K562 (cell line): ENCODE results near the gene ZDHHC19. TPM values are rescaled to one million over a fixed set of nuclear protein-coding genes. Genes with fewer than 3 reads are reported as not detected.

Source experiments
- BCOR ChIP-seq: fragments of 450-650 bp; IDR thresholded peaks from 2 replicates; pipeline ENCODE4 v1.6.1; 2016
- ELF4 ChIP-seq: fragments of 450-650 bp; formaldehyde crosslinking; IDR thresholded peaks from 2 replicates; pipeline ENCODE4 v1.4.0; 2022; ENCODE audit warnings: missing genetic modification characterization
- GTF2F1 ChIP-seq: IDR thresholded peaks from 2 replicates; pipeline ENCODE4 v1.6.1; 2011; ENCODE audit warnings: low read depth, low read length, improper control_type of control experiment
- HNRNPLL ChIP-seq: fragments of 200-400 bp; formaldehyde crosslinking; IDR thresholded peaks from 2 replicates; pipeline ENCODE4 v1.6.1; 2017; ENCODE audit warnings: low read length, low read depth, mild to moderate bottlenecking; ENCODE audit not compliant: poor library complexity, severe bottlenecking
- JUN ChIP-seq, 2 experiments: sonication (generic) in 1 of 2; formaldehyde crosslinking in 1 of 2; IDR thresholded peaks; 2 replicates each; pipeline versions ENCODE4 v1.6.1 to v1.8.0; 2012 to 2022; ENCODE audit warnings: borderline replicate concordance in 2 of 2, mild to moderate bottlenecking in 2 of 2, improper control_type of control experiment in 1 of 2, low read depth in 1 of 2, low read length in 1 of 2, missing genetic modification reagents in 1 of 2
- MEF2D ChIP-seq: conservative IDR thresholded peaks from 2 replicates; pipeline ENCODE4 v1.6.1; 2016; ENCODE audit warnings: low read depth, missing genetic modification characterization, missing compliant biosample characterization
- NRF1 ChIP-seq, 2 experiments: fragments of 450-650 bp; IDR thresholded peaks in 1 of 2; conservative IDR thresholded peaks in 1 of 2; 2 replicates each; pipeline ENCODE4 v1.6.1; 2014; ENCODE audit warnings: mild to moderate bottlenecking in 2 of 2
- POLR3G ChIP-seq: IDR thresholded peaks from 2 replicates; pipeline ENCODE4 v1.6.1; 2011; ENCODE audit not compliant: insufficient read length, insufficient replicate concordance; ENCODE audit errors: extremely low read depth
- SETDB1 ChIP-seq: IDR thresholded peaks from one replicate; pipeline ENCODE4 v1.6.1; 2012; ENCODE audit warnings: low read length, control low read depth, inconsistent platforms
- ZNF124 ChIP-seq: sonication (generic); formaldehyde crosslinking; IDR thresholded peaks from 2 replicates; pipeline ENCODE4 v1.8.1; 2022; ENCODE audit warnings: missing genetic modification reagents
- ZNF175 ChIP-seq: fragments of 200-800 bp; sonication (Bioruptor generic); IDR thresholded peaks from 2 replicates; pipeline ENCODE4 v1.6.1; 2016; ENCODE audit warnings: low read depth, mild to moderate bottlenecking, missing genetic modification characterization, missing compliant biosample characterization
- ZNF431 ChIP-seq: sonication (generic); formaldehyde crosslinking; IDR thresholded peaks from 2 replicates; pipeline ENCODE4 v1.8.0; 2022; ENCODE audit warnings: mild to moderate bottlenecking, missing genetic modification reagents
- ZNF589 ChIP-seq: fragments of 200-800 bp; sonication (Bioruptor generic); IDR thresholded peaks from 2 replicates; pipeline ENCODE4 v1.6.1; 2016; ENCODE audit warnings: low read depth, missing genetic modification characterization, missing compliant biosample characterization
- ZNF717 ChIP-seq: fragments of 250-450 bp; sonication (Bioruptor Pico); IDR thresholded peaks from 2 replicates; pipeline ENCODE4 v1.5.0; 2021
- polyA plus RNA-seq, 8 experiments: library from polyadenylated mRNA; depleted of rRNA in 4 of 8; stranded (reverse) in 5 of 8; unstranded in 3 of 8; fragments of >200 nt; fragmentation: Nextera tagmentation in 2 of 8; fragmentation: Illumina TruSeq in 1 of 8; extraction: Ambion mirVana in 2 of 8; extraction: Trizol in 1 of 8; gene quantifications; 2 replicates each; pipeline versions ENCODE4 v1.2.1 to v1.2.3, GENCODE V29; 2011 to 2014; ENCODE audit warnings: inconsistent platforms in 1 of 8, missing spikeins in 1 of 8
- total RNA-seq, 7 experiments: library from RNA; depleted of rRNA in 6 of 7; stranded (reverse); fragments of >200 nt in 6 of 7; fragmentation: Illumina TruSeq in 2 of 7; extraction: Trizol in 2 of 7; gene quantifications; 2 replicates each; pipeline versions ENCODE4 v1.2.1 to v1.2.3, GENCODE V29; 2011 to 2021; ENCODE audit warnings: low replicate concordance in 1 of 7
- TF ChIP-seq, protein P1 (sequence below), 3 experiments: fragments of 200-800 bp in 1 of 3; fragments of 250-450 bp in 1 of 3; fragments of 450-650 bp in 1 of 3; sonication (Bioruptor Pico) in 1 of 3; sonication (Bioruptor generic) in 1 of 3; formaldehyde crosslinking in 1 of 3; IDR thresholded peaks; 2 replicates each; pipeline versions ENCODE4 v1.6.1 to v1.8.0; 2016 to 2022; ENCODE audit warnings: mild to moderate bottlenecking in 2 of 3, missing genetic modification characterization in 2 of 3, missing compliant biosample characterization in 1 of 3, moderate library complexity in 1 of 3
- TF ChIP-seq, protein P2 (sequence below): sonication (generic); formaldehyde crosslinking; IDR thresholded peaks from 2 replicates; pipeline ENCODE4 v1.8.0; 2023; ENCODE audit warnings: mild to moderate bottlenecking, missing genetic modification reagents
- TF ChIP-seq, protein P3 (sequence below): fragments of 250-450 bp; sonication (Bioruptor Pico); IDR thresholded peaks from 2 replicates; pipeline ENCODE4 v1.5.0; 2021

The ZDHHC19 gene
- total and polyA plus RNA-seq, 9 of the 15 experiments (the other 6 are each of a cell fraction or from before 2014, with no cell fraction given): 0.40 to 5.5 (median 1.1) TPM

DNA sequence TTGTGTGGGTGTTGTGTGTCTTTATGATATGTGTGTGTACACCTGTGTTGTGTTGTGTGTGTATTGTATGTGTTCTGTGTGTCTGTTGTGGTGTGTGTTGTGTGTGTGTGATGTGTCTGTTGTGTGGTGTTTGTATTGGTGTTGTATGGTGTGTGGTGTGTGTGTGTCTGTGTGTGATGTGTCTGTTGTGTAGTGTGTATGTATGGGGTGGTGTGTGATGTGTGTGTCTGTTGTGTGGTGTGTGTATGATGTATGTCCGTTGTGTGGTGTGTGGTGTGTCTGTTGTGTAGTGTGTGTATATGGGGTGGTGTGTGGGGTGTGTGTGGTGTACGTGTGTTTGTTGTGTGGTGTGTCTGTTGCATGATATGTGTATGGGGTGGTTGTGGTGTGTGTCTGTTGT is 46.6 kb downstream of the ZDHHC19 start (continued):
- TF ChIP-seq, protein P1, sequence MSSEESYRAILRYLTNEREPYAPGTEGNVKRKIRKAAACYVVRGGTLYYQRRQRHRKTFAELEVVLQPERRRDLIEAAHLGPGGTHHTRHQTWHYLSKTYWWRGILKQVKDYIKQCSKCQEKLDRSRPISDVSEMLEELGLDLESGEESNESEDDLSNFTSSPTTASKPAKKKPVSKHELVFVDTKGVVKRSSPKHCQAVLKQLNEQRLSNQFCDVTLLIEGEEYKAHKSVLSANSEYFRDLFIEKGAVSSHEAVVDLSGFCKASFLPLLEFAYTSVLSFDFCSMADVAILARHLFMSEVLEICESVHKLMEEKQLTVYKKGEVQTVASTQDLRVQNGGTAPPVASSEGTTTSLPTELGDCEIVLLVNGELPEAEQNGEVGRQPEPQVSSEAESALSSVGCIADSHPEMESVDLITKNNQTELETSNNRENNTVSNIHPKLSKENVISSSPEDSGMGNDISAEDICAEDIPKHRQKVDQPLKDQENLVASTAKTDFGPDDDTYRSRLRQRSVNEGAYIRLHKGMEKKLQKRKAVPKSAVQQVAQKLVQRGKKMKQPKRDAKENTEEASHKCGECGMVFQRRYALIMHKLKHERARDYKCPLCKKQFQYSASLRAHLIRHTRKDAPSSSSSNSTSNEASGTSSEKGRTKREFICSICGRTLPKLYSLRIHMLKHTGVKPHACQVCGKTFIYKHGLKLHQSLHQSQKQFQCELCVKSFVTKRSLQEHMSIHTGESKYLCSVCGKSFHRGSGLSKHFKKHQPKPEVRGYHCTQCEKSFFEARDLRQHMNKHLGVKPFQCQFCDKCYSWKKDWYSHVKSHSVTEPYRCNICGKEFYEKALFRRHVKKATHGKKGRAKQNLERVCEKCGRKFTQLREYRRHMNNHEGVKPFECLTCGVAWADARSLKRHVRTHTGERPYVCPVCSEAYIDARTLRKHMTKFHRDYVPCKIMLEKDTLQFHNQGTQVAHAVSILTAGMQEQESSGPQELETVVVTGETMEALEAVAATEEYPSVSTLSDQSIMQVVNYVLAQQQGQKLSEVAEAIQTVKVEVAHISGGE (CRISPR knock-in tag; IDR thresholded peaks at IDR 0.05): no peak
- TF ChIP-seq BCOR (peak; percentile 72), POLR3G (no peak), NRF1 (conservative IDR thresholded peaks at IDR 0.05 in 1 of 2, IDR thresholded peaks at IDR 0.05 in 1 of 2) (no peak), ZNF431 (CRISPR knock-in tag) (peak; percentile 63; the same call in 1 of the 2 replicates), MEF2D (no peak), GTF2F1 (no peak), ZNF717 (CRISPR knock-in tag) (no peak), ZNF175 (CRISPR knock-in tag) (no peak), ZNF124 (no peak), ZNF589 (CRISPR knock-in tag) (no peak), SETDB1 (no peak), JUN (IDR thresholded peaks at IDR 0.05; ENCODE audit: borderline replicate concordance, low read depth, low read length) (no peak), JUN (CRISPR knock-in tag; IDR thresholded peaks at IDR 0.05; ENCODE audit: borderline replicate concordance) (no peak), HNRNPLL (no peak), ELF4 (peak; percentile 93)
- TF ChIP-seq, protein P2, sequence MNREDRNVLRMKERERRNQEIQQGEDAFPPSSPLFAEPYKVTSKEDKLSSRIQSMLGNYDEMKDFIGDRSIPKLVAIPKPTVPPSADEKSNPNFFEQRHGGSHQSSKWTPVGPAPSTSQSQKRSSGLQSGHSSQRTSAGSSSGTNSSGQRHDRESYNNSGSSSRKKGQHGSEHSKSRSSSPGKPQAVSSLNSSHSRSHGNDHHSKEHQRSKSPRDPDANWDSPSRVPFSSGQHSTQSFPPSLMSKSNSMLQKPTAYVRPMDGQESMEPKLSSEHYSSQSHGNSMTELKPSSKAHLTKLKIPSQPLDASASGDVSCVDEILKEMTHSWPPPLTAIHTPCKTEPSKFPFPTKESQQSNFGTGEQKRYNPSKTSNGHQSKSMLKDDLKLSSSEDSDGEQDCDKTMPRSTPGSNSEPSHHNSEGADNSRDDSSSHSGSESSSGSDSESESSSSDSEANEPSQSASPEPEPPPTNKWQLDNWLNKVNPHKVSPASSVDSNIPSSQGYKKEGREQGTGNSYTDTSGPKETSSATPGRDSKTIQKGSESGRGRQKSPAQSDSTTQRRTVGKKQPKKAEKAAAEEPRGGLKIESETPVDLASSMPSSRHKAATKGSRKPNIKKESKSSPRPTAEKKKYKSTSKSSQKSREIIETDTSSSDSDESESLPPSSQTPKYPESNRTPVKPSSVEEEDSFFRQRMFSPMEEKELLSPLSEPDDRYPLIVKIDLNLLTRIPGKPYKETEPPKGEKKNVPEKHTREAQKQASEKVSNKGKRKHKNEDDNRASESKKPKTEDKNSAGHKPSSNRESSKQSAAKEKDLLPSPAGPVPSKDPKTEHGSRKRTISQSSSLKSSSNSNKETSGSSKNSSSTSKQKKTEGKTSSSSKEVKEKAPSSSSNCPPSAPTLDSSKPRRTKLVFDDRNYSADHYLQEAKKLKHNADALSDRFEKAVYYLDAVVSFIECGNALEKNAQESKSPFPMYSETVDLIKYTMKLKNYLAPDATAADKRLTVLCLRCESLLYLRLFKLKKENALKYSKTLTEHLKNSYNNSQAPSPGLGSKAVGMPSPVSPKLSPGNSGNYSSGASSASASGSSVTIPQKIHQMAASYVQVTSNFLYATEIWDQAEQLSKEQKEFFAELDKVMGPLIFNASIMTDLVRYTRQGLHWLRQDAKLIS (CRISPR knock-in tag): no peak
- TF ChIP-seq, protein P3, sequence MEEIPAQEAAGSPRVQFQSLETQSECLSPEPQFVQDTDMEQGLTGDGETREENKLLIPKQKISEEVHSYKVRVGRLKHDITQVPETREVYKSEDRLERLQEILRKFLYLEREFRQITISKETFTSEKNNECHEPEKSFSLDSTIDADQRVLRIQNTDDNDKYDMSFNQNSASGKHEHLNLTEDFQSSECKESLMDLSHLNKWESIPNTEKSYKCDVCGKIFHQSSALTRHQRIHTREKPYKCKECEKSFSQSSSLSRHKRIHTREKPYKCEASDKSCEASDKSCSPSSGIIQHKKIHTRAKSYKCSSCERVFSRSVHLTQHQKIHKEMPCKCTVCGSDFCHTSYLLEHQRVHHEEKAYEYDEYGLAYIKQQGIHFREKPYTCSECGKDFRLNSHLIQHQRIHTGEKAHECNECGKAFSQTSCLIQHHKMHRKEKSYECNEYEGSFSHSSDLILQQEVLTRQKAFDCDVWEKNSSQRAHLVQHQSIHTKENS (CRISPR knock-in tag): no peak
